Activated CD4-positive, alpha-beta T cell treated with anti-CD3 and anti-CD28 coated beads, Interleukin-2, amount 50 U/mL, for 16 hours (primary cell): ENCODE data around the gene ROBO1.
"Not testable (repeated sequence)": the region's sequence is repeated elsewhere in the genome, so short reads cannot be mapped to it uniquely, and the experiment has no call there.

Experiments
- DNase-seq: peaks from one replicate; pipeline ENCODE4 v3.0.0-alpha.2; 2020

Gene ROBO1

GRCh38 chr3:79543218-79543982 is 224.4 kb downstream of the ROBO1 start:
- DNase-seq, result no peak

GRCh38 chr3:79534727-79535126 is 233.1 kb downstream of the ROBO1 start:
- no peak for DNase-seq

- DNase-seq, result no peak
These were observed 236.1 kb downstream of the ROBO1 start for GRCh38 chr3:79531566-79532295.

GRCh38 chr3:79521221-79521848 is 246.5 kb downstream of the ROBO1 start:
- DNase-seq, result peak; percentile 31

GRCh38 chr3:79517766-79518413 is 249.9 kb downstream of the ROBO1 start:
- no peak for DNase-seq

GRCh38 chr3:79516795-79517194 is 251.0 kb downstream of the ROBO1 start:
- no peak for DNase-seq

GRCh38 chr3:79515072-79515471 is 252.7 kb downstream of the ROBO1 start:
- DNase-seq, result no peak

- no peak for DNase-seq
These were observed 253.7 kb downstream of the ROBO1 start for GRCh38 chr3:79514069-79514468.

GRCh38 chr3:79506751-79507150 is 261.0 kb downstream of the ROBO1 start:
- DNase-seq, result no peak

- DNase-seq, result not testable (repeated sequence)
These were observed 265.5 kb downstream of the ROBO1 start for GRCh38 chr3:79502216-79502681.

- DNase-seq, result no peak
These were observed 270.2 kb downstream of the ROBO1 start for GRCh38 chr3:79497447-79498111.

GRCh38 chr3:79491029-79491641 is 276.7 kb downstream of the ROBO1 start:
- no peak for DNase-seq

GRCh38 chr3:79490165-79491028 is 277.4 kb downstream of the ROBO1 start:
- no peak for DNase-seq

GRCh38 chr3:79488407-79488806 is 279.4 kb downstream of the ROBO1 start:
- no peak for DNase-seq

GRCh38 chr3:79480746-79481145 is 287.1 kb downstream of the ROBO1 start:
- DNase-seq, result no peak

GRCh38 chr3:79478620-79479019 is 289.2 kb downstream of the ROBO1 start:
- DNase-seq, result no peak

GRCh38 chr3:79477242-79477641 is 290.6 kb downstream of the ROBO1 start:
- no peak for DNase-seq

- no peak for DNase-seq
These were observed 293.8 kb downstream of the ROBO1 start for GRCh38 chr3:79473993-79474392.

- DNase-seq, result no peak
These were observed 300.1 kb downstream of the ROBO1 start for GRCh38 chr3:79467721-79468120.

GRCh38 chr3:79461129-79461792 is 306.5 kb downstream of the ROBO1 start:
- no peak for DNase-seq

GRCh38 chr3:79453600-79453999 is 314.2 kb downstream of the ROBO1 start:
- DNase-seq, result no peak
